Bronchial epithelial cell (primary cell): ENCODE data around the gene ADAMTS4. TPM values are rescaled to one million over a fixed set of nuclear protein-coding genes. Genes with fewer than 3 reads are reported as not detected.

ENCODE experiments used
- DNase-seq: peaks from one replicate; pipeline ENCODE4 v3.0.0-alpha.2; 2010; ENCODE audit warnings: low read depth
- FAIRE-seq: peaks from 2 replicates; lab custom pipeline; 2011; peaks lifted over from hg19 to GRCh38; lab: Jason Lieb, UNC
- H3K27me3 ChIP-seq: 2 replicates; pipeline ENCODE4 v1.5.1; 2011; ENCODE audit warnings: low read length; ENCODE audit not compliant: control insufficient read depth, insufficient read depth
- H3K36me3 ChIP-seq: 2 replicates; pipeline ENCODE4 v1.5.1; 2011; ENCODE audit warnings: low read length; ENCODE audit not compliant: control insufficient read depth, insufficient read depth
- H3K4me3 ChIP-seq: 2 replicates; pipeline ENCODE4 v1.5.1; 2011; ENCODE audit warnings: mild to moderate bottlenecking, low read depth, low read length, control low read depth
- total RNA-seq: library from RNA; depleted of rRNA; stranded (reverse); fragments of >200 nt; gene quantifications from 2 replicates; pipeline ENCODE4 v1.2.1, GENCODE V29; 2014
- TF ChIP-seq, protein P1 (sequence below): IDR thresholded peaks from 2 replicates; pipeline ENCODE4 v1.5.1; 2011; ENCODE audit warnings: mild to moderate bottlenecking, moderate library complexity, low read length, control low read depth, inconsistent platforms; ENCODE audit not compliant: insufficient read depth, severe bottlenecking

ADAMTS4 gene
- total RNA-seq, 1 donor from 2014 or later: under 0.01 TPM

- Histone ChIP-seq H3K4me3 (no peak overlapping the region), H3K36me3 (no peaks in the 10 kb centered on the region), H3K27me3 (no peaks in the 10 kb centered on the region)
- no peak for FAIRE-seq
- TF ChIP-seq, protein P1, sequence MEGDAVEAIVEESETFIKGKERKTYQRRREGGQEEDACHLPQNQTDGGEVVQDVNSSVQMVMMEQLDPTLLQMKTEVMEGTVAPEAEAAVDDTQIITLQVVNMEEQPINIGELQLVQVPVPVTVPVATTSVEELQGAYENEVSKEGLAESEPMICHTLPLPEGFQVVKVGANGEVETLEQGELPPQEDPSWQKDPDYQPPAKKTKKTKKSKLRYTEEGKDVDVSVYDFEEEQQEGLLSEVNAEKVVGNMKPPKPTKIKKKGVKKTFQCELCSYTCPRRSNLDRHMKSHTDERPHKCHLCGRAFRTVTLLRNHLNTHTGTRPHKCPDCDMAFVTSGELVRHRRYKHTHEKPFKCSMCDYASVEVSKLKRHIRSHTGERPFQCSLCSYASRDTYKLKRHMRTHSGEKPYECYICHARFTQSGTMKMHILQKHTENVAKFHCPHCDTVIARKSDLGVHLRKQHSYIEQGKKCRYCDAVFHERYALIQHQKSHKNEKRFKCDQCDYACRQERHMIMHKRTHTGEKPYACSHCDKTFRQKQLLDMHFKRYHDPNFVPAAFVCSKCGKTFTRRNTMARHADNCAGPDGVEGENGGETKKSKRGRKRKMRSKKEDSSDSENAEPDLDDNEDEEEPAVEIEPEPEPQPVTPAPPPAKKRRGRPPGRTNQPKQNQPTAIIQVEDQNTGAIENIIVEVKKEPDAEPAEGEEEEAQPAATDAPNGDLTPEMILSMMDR: no peak
- no peak for DNase-seq
Observed at GRCh38 chr1:161235957-161236775, 37.3 kb upstream of the ADAMTS4 start.

- Histone ChIP-seq H3K4me3 (no peak overlapping the region), H3K36me3 (peaks cover 11% of the 10 kb centered on the region), H3K27me3 (no peaks in the 10 kb centered on the region)
- TF ChIP-seq, protein P1: no peak
- no peak for DNase-seq
- FAIRE-seq: no peak
Observed at GRCh38 chr1:161233102-161233501, 34.2 kb upstream of the ADAMTS4 start.

DNA sequence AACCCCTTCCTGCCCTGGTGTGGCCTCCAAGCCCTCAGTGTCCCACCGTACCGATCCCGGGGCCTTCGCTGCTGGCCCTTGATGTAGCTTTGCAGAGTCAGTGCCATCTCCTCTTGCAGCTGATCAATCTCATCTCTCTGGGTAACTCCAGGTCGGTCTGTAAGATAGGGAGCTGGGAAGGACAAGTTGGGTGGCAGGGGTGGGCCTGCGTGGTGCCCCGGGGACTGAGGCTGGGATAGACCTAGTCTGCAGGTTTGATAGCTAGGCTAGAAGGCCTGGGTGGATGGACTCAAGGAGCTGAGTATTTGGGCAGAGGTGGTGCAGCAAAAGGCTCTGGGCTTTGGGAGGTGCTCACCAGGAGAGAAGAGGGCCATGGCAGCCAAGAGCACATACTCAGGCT, 31.9 kb upstream of the ADAMTS4 start:
- DNase-seq (no peak), FAIRE-seq (no peak)
- no peak overlapping the region for H3K4me3 ChIP-seq
- TF ChIP-seq, protein P1: no peak
- peaks cover 11% of the 10 kb centered on the region for H3K36me3 ChIP-seq
- H3K27me3 ChIP-seq: no peaks in the 10 kb centered on the region

GRCh38 chr1:161229896-161230295, 31.0 kb upstream of the ADAMTS4 start:
- no peaks in the 10 kb centered on the region for H3K27me3 ChIP-seq
- DNase-seq (no peak), FAIRE-seq (no peak)
- TF ChIP-seq, protein P1: no peak
- H3K4me3 ChIP-seq: no peak overlapping the region
- H3K36me3 ChIP-seq: peaks cover 11% of the 10 kb centered on the region

- no peak overlapping the region for H3K4me3 ChIP-seq
- TF ChIP-seq, protein P1: no peak
- peaks cover 11% of the 10 kb centered on the region for H3K36me3 ChIP-seq
- FAIRE-seq (no peak), DNase-seq (no peak)
- no peaks in the 10 kb centered on the region for H3K27me3 ChIP-seq
Observed at GRCh38 chr1:161228032-161228431, 29.2 kb upstream of the ADAMTS4 start.
